ENCODE results near the gene PSMD2.
"Not testable (repeated sequence)": the region's sequence is repeated elsewhere in the genome, so short reads cannot be mapped to it uniquely, and the experiment has no call there.

Gene PSMD2

DNA sequence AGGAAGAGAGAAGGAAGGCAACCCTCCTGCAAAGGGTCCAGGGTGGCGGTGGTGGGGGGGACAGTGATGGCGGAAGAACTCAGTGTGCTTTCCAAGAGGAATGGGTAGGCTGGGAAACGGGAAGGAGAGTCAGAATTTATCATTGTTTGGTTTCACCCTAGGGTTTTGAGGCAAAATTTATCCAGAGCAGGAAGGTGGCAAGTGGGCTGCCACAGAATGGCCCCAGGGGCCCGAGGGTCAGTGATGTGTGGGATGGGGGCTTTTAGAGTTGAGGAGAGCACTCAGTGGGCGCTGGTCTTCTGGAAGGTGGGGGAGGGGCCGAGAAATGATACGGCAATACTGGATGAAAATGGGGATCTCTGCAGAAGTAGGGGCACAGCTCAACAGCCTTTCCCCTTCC is 38.9 kb downstream of the PSMD2 start:
- peak overlapping the region; percentile 36 for H3K27ac Mint-ChIP-seq
- ATAC-seq: no peak

DNA sequence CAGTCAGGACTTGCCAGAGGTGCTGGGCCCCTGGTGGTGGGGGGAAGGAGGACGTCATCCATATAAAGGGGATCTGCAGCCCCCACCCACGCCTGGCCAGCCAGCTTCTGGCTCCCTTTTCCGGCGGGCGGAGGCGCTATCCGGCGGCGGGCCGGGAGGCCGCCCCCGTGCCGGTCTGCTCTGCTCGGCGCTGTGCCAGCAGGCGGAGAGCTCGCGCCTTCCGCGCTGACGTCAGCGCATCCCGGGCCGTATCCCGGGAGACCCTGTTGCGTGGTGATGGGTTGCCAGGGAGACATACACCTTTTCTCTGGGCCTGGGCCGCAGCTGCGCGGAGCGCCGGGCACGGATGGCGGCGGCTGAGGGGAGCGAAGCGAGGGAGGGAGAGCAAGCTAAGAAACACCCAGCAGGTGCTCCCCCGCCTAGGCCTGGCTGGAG is 39.5 kb downstream of the PSMD2 start:
- Mint-ChIP-seq H3K36me3 (peaks cover 23% of the 10 kb centered on the region), H3K27me3 (peaks cover 14% of the 10 kb centered on the region), H3K4me1 (peaks cover 43% of the 10 kb centered on the region), H3K4me3 (peak overlapping the region; percentile 51), H3K27ac (peak overlapping the region; percentile 36), H3K9me3 (no peaks in the 10 kb centered on the region)
- ATAC-seq: no peak

More for the DNA sequence above, 38.9 kb downstream of the PSMD2 start:
- H3K4me3 Mint-ChIP-seq: peak overlapping the region; percentile 11
- H3K36me3 Mint-ChIP-seq: peaks cover 28% of the 10 kb centered on the region
- peaks cover 48% of the 10 kb centered on the region for H3K4me1 Mint-ChIP-seq
- peaks cover 14% of the 10 kb centered on the region for H3K27me3 Mint-ChIP-seq
- no peaks in the 10 kb centered on the region for H3K9me3 Mint-ChIP-seq

- peaks cover 18% of the 10 kb centered on the region for H3K36me3 Mint-ChIP-seq
- no peak overlapping the region for H3K27ac Mint-ChIP-seq
- peak overlapping the region; percentile 51 for H3K4me3 Mint-ChIP-seq
- no peaks in the 10 kb centered on the region for H3K9me3 Mint-ChIP-seq
- H3K27me3 Mint-ChIP-seq: peaks cover 14% of the 10 kb centered on the region
- peaks cover 38% of the 10 kb centered on the region for H3K4me1 Mint-ChIP-seq
- no peak for ATAC-seq
These were observed 40.0 kb downstream of the PSMD2 start for GRCh38 chr3:184339001-184339400.

- not testable (repeated sequence) for ATAC-seq
These were observed 40.6 kb downstream of the PSMD2 start for GRCh38 chr3:184339451-184340135.

DNA sequence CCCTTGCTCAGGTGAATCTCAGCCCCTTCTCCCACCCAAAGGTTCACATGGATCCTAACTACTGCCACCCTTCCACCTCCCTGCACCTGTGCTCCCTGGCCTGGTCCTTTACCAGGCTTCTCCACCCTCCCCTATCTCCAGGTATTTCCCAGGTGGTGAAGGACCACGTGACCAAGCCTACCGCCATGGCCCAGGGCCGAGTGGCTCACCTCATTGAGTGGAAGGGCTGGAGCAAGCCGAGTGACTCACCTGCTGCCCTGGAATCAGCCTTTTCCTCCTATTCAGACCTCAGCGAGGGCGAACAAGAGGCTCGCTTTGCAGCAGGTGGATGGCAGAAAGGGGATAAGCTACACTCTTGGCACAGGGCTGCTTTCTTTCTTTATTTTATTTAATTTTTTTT is 42.9 kb downstream of the PSMD2 start:
- Mint-ChIP-seq H3K27ac (no peak overlapping the region), H3K36me3 (peaks cover 26% of the 10 kb centered on the region), H3K4me3 (no peak overlapping the region), H3K27me3 (peaks cover 14% of the 10 kb centered on the region), H3K9me3 (no peaks in the 10 kb centered on the region), H3K4me1 (peaks cover 23% of the 10 kb centered on the region)
- ATAC-seq: no peak

More at GRCh38 chr3:184339451-184340135, 40.6 kb downstream of the PSMD2 start:
- peaks cover 19% of the 10 kb centered on the region for H3K36me3 Mint-ChIP-seq
- H3K4me3 Mint-ChIP-seq, H3K9me3 Mint-ChIP-seq, H3K27ac Mint-ChIP-seq: not testable (repeated sequence)
- H3K4me1 Mint-ChIP-seq: peaks cover 36% of the 10 kb centered on the region
- H3K27me3 Mint-ChIP-seq: peaks cover 14% of the 10 kb centered on the region

GRCh38 chr3:184343200-184343876 is 44.3 kb downstream of the PSMD2 start:
- Mint-ChIP-seq H3K4me3 (no peak overlapping the region), H3K27ac (no peak overlapping the region), H3K36me3 (peaks cover 26% of the 10 kb centered on the region), H3K4me1 (peaks cover 9% of the 10 kb centered on the region), H3K27me3 (peaks cover 1% of the 10 kb centered on the region), H3K9me3 (no peaks in the 10 kb centered on the region)
- no peak for ATAC-seq

- Mint-ChIP-seq H3K27ac (no peak overlapping the region), H3K36me3 (peaks cover 20% of the 10 kb centered on the region), H3K4me1 (no peaks in the 10 kb centered on the region), H3K27me3 (no peaks in the 10 kb centered on the region), H3K4me3 (no peak overlapping the region), H3K9me3 (no peaks in the 10 kb centered on the region)
- ATAC-seq: no peak
These were observed 45.7 kb downstream of the PSMD2 start for GRCh38 chr3:184344579-184345316.

DNA sequence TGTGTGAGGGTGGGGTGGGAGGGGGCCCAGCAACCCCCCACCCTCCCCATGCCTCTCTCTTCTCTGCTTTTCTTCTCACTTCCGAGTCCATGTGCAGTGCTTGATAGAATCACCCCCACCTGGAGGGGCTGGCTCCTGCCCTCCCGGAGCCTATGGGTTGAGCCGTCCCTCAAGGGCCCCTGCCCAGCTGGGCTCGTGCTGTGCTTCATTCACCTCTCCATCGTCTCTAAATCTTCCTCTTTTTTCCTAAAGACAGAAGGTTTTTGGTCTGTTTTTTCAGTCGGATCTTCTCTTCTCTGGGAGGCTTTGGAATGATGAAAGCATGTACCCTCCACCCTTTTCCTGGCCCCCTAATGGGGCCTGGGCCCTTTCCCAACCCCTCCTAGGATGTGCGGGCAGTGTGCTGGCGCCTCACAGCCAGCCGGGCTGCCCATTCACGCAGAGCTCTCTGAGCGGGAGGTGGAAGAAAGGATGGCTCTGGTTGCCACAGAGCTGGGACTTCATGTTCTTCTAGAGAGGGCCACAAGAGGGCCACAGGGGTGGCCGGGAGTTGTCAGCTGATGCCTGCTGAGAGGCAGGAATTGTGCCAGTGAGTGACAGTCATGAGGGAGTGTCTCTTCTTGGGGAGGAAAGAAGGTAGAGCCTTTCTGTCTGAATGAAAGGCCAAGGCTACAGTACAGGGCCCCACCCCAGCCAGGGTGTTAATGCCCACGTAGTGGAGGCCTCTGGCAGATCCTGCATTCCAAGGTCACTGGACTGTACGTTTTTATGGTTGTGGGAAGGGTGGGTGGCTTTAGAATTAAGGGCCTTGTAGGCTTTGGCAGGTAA is 46.5 kb downstream of the PSMD2 start:
- Mint-ChIP-seq H3K9me3 (no peaks in the 10 kb centered on the region), H3K27me3 (no peaks in the 10 kb centered on the region), H3K36me3 (peaks cover 20% of the 10 kb centered on the region), H3K27ac (no peak overlapping the region), H3K4me3 (no peak overlapping the region), H3K4me1 (no peaks in the 10 kb centered on the region)
- ATAC-seq: peak; percentile 55

GRCh38 chr3:184346480-184347190 is 47.6 kb downstream of the PSMD2 start:
- Mint-ChIP-seq H3K27ac (no peak overlapping the region), H3K36me3 (peaks cover 17% of the 10 kb centered on the region), H3K4me1 (no peaks in the 10 kb centered on the region), H3K27me3 (no peaks in the 10 kb centered on the region), H3K4me3 (no peak overlapping the region), H3K9me3 (no peaks in the 10 kb centered on the region)
- ATAC-seq: no peak

DNA sequence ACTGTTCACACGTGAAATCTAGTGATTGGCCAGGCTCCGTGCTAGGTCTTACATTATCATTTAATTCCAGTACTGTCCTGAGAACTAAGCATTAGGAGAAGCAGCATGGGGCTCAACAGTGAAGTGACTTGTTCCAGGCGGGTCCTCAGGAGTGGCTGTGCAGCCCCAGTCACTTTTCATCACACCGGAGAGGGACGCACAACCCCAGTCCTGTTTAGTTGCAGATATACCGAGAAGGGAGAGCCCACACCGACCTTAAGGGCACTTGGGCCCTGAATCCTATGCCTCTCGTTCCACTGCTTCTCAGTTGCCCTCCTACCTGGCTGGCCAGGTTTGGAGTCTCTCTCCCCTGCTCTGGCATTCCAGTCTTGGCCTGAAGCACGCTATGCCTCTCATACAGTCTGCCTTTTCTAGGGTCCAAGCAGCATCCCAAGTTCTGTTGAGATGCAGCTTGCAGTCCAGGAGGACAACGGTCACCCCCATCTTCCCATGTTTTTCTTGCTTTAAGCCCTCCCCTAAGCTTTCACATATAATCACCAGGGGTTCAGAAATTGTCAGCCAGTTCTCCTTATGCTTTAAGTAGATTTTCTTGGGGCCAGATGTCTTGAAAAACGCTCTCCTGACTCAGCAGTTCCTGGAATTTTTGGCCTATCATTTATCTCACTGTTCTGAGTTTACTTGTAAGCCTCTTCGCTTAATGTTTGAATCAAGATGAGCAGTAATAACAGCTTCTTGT is 48.4 kb downstream of the PSMD2 start:
- peaks cover 24% of the 10 kb centered on the region for H3K36me3 Mint-ChIP-seq
- no peaks in the 10 kb centered on the region for H3K9me3 Mint-ChIP-seq
- H3K27me3 Mint-ChIP-seq: no peaks in the 10 kb centered on the region
- H3K4me1 Mint-ChIP-seq: no peaks in the 10 kb centered on the region
- H3K4me3 Mint-ChIP-seq: no peak overlapping the region
- no peak for ATAC-seq
- no peak overlapping the region for H3K27ac Mint-ChIP-seq

DNA sequence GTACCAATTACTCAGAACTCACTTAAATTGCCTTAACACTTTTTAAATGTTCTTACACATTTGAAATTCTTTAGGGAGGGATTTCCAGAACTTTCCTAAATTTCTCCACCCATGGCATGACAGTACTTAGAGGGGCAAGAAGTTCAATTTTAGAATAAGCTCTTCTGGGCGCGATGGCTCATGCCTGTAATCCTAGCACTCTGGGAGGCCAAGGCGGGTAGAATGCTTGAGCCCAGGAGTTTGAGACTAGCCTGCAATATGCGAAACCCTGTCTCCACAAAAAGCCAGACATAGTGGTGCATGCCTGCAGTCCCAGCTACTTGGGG is 49.0 kb downstream of the PSMD2 start:
- Mint-ChIP-seq H3K4me3 (no peak overlapping the region), H3K36me3 (peaks cover 21% of the 10 kb centered on the region), H3K4me1 (no peaks in the 10 kb centered on the region), H3K27ac (no peak overlapping the region), H3K27me3 (no peaks in the 10 kb centered on the region), H3K9me3 (no peaks in the 10 kb centered on the region)
- no peak for ATAC-seq

DNA sequence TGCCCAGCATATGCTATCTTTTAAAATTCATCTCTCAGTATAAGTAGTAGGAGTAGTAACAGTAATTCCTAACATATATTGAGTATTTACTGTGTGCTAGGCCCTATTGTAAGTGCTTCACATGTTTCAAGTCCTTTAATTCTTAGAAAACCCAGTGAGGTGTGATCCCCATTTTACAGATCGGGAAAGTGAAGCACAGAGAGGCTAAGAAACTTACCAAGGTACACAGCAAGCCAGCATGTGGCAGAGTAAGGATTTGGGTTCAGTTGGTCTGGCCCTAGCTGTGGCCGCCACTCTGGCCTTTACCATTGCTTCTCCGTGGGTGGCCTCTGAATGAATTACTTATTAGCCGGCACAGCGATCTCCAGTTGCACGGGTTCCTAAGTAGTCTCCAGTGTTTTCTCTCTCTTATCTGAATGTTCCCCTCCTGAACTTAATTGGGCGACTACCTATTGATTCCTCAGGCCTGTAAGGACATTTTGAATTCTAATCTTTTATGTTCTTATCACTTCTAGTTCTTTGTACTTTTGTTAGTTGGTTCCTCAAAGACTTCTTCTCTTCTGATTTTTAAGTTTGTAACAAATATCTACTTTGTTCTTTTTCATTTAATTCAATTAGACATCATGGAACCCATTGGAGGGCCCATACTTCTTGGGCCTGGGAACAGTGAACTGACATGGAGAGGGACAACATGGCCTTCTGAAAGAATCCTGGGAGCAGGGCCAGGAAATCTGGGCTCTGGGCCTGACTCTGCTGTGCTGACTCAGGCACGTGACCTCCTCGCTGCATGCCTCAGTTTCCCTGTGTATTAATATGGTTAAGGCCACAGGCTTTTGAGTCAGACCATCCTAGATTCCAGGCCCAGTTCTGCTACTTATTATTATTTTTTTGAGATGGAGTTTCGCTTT is 50.8 kb downstream of the PSMD2 start:
- Mint-ChIP-seq H3K9me3 (no peaks in the 10 kb centered on the region), H3K27me3 (no peaks in the 10 kb centered on the region), H3K4me1 (no peaks in the 10 kb centered on the region), H3K4me3 (no peak overlapping the region), H3K27ac (no peak overlapping the region), H3K36me3 (peaks cover 18% of the 10 kb centered on the region)
- no peak for ATAC-seq

GRCh38 chr3:184350618-184351017 is 51.6 kb downstream of the PSMD2 start:
- no peak for ATAC-seq
- H3K4me3 Mint-ChIP-seq: no peak overlapping the region
- H3K4me1 Mint-ChIP-seq: no peaks in the 10 kb centered on the region
- H3K27me3 Mint-ChIP-seq: no peaks in the 10 kb centered on the region
- peaks cover 17% of the 10 kb centered on the region for H3K36me3 Mint-ChIP-seq
- no peaks in the 10 kb centered on the region for H3K9me3 Mint-ChIP-seq
- H3K27ac Mint-ChIP-seq: no peak overlapping the region
